Activated CD4-positive, alpha-beta T cell treated with anti-CD3 and anti-CD28 coated beads for 1 hour (primary cell): Measurements from ENCODE around the gene MYO1B.
"Not testable (repeated sequence)": the region's sequence is repeated elsewhere in the genome, so short reads cannot be mapped to it uniquely, and the experiment has no call there.

ENCODE experiments used
- DNase-seq: peaks from one replicate; pipeline ENCODE4 v3.0.0-alpha.2; 2020

MYO1B gene

GRCh38 chr2:191415858-191416257 is 170.7 kb downstream of the MYO1B start:
- DNase-seq, result no peak

- DNase-seq, result no peak
These were observed 172.5 kb downstream of the MYO1B start for GRCh38 chr2:191417746-191418145.

- DNase-seq, result no peak
These were observed 176.7 kb downstream of the MYO1B start for GRCh38 chr2:191421950-191422349.

GRCh38 chr2:191427031-191427430 is 181.8 kb downstream of the MYO1B start:
- no peak for DNase-seq

- DNase-seq, result no peak
These were observed 182.9 kb downstream of the MYO1B start for GRCh38 chr2:191428141-191428540.

GRCh38 chr2:191430476-191430875 is 185.3 kb downstream of the MYO1B start:
- DNase-seq, result no peak

- DNase-seq, result no peak
These were observed 186.9 kb downstream of the MYO1B start for GRCh38 chr2:191432121-191432520.

- no peak for DNase-seq
These were observed 188.9 kb downstream of the MYO1B start for GRCh38 chr2:191434072-191434471.

GRCh38 chr2:191435141-191435540 is 189.9 kb downstream of the MYO1B start:
- no peak for DNase-seq

GRCh38 chr2:191436368-191437055 is 191.3 kb downstream of the MYO1B start:
- no peak for DNase-seq

- no peak for DNase-seq
These were observed 194.3 kb downstream of the MYO1B start for GRCh38 chr2:191439481-191439880.

- DNase-seq, result no peak
These were observed 196.5 kb downstream of the MYO1B start for GRCh38 chr2:191441496-191442214.

- no peak for DNase-seq
These were observed 198.2 kb downstream of the MYO1B start for GRCh38 chr2:191443446-191443845.

GRCh38 chr2:191446910-191447309 is 201.7 kb downstream of the MYO1B start:
- no peak for DNase-seq

GRCh38 chr2:191451116-191451515 is 205.9 kb downstream of the MYO1B start:
- no peak for DNase-seq

GRCh38 chr2:191452065-191452464 is 206.9 kb downstream of the MYO1B start:
- DNase-seq, result no peak

GRCh38 chr2:191453761-191454160 is 208.6 kb downstream of the MYO1B start:
- DNase-seq, result no peak

GRCh38 chr2:191456506-191456905 is 211.3 kb downstream of the MYO1B start:
- DNase-seq, result not testable (repeated sequence)

GRCh38 chr2:191459158-191459557 is 214.0 kb downstream of the MYO1B start:
- no peak for DNase-seq

GRCh38 chr2:191462370-191462769 is 217.2 kb downstream of the MYO1B start:
- DNase-seq, result no peak

GRCh38 chr2:191463790-191464189 is 218.6 kb downstream of the MYO1B start:
- DNase-seq, result no peak

GRCh38 chr2:191465766-191466420 is 220.7 kb downstream of the MYO1B start:
- no peak for DNase-seq

GRCh38 chr2:191467113-191467512 is 221.9 kb downstream of the MYO1B start:
- DNase-seq, result no peak

- no peak for DNase-seq
These were observed 225.1 kb downstream of the MYO1B start for GRCh38 chr2:191470306-191470705.
